Stimulated activated CD8-positive, alpha-beta memory T cell treated with anti-CD3 and anti-CD28 coated beads, Interleukin-7, amount 100 ng/mL, for 48 hours (primary cell): ENCODE data around the gene PLA2G4E.
A peak's percentile ranks its signal among the peaks of the same experiment; 100 is the strongest.

Experiments used
- DNase-seq, 2 donors: peaks; one replicate each; pipeline ENCODE4 v3.0.0-alpha.2; 2020; ENCODE audit warnings: low read depth in 1 of 2; ENCODE audit errors: extremely low read depth in 1 of 2

PLA2G4E gene

DNA sequence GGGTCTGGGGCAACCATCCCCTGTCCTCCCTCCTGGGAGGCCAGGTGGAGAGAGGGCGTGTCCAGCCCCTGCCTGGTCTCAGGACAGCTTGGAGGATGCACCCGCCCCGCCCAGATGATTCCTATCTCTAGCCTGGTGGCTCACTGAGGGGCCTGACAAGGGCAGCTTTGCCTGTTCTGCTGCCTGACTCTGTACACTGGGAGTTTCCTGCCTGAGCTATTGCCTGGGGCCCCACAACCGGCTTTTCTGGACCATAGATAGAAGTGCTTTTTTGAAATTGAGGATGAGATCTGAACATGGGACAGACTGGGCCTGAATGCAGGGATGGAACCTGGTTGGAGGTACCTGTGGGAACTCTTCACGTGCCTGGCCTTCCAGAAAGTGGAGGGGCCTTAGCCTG, 751 bp upstream of the PLA2G4E start:
- no peak for DNase-seq

DNA sequence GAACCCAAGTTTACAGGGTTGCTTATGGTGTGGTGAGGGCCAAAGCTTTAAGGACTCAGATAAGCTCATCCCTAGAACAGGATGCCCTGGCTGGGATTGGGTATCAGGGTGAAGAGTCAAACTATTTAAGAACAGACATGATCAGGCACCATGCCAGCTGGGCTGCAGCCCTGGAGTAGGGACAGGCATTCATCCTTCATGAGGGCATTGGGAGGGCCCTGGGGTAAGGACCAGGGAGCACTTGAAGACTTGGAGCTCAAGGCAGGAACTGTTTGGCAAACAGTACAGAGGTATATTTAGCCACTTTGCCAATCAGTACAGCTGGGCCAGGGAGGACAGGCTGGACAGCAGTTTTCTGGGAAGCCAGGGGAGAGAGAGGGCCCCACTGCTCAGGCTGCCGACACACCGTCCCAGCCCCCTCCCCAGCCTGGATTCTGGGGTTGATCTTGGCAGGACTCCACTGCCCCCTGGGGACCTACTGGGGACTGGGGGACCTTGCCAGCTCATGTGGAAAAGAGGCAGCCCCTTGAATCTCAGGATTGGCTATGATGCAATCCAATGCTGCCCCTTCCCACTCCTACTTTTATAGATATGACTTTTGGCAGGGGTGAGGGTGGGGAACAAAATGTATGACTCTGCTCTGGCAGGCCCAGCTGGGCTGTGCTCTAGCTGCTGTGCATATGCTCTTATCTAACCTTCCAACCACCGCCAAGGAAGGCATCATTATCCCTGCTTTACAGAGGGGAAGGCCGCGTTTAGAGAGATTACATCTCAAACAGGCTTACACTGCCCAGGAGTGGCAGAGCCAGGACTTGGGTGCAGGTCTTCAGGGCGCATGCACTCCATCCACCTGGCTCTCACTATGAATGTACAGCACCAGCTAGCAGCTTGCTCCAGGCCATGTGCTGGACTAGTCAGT, 2.3 kb downstream of the PLA2G4E start:
- no peak for DNase-seq

GRCh38 chr15:42016971-42017370, 3.9 kb downstream of the PLA2G4E start:
- no peak for DNase-seq

DNA sequence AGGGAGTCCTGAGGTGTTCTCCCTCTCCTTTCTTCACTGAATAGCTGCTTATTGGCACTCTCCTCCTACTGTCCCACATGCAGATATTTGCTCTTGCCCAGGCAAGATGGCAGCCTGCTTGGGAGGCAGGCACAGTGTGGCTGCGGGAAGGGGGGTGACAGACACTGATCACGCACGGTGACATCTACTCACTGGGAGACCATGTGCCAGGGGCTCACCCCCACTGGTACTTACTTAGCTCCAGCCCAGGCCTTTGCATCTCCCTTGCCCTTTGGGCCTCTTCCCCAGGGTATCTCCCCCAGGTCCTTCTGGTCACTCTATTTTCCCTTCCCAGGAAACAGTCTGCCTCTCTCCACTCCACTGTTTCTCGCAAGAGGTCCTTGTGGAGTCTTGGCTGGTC, 6.4 kb downstream of the PLA2G4E start:
- no peak for DNase-seq

DNA sequence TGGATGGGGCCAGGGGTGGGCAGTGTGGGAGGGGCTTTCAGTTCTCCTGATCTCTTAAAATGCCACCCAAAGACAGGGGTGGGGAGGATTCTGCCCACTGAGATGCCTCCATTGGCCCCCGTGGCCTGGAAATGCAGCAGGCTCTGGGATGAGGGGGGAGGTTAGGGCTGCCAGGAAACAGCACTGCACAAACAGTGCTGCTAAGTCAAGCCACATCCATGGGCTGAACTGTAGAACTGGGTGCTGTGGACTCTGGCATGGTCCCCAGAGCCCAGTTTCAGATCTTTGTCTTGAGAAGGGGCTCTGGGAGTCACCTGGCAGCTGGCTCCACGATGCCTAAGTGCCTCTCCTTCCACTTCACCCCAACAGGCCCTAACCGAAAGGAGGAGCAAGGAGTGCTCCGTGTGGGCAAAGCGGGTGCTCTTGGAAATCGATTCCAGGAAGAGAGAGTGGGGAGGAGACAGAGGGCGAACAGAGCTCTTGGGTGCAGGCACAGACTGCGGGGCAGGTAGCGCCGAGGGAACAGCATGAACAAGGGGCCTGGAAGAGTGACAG, 7.8 kb downstream of the PLA2G4E start:
- no peak for DNase-seq

DNA sequence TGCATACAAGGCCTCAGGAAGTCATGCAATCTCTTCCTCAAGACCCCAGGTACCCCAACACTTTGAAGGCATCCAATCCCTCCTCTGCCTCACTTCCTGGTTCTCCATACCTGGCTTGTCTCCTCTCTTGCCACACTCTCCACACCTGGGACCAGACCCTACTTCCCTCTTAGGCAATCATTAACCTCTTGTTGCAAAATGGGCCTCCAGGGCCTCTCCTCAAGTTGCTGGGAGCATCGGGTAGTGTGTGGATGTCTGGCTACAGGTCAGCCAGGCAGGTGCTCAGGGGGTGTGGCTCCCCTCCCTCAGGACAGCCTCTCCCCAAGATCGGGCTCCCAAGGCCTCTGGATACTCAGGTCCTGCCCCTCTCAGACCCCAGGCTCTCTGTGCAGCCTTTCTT, 8.6 kb downstream of the PLA2G4E start:
- no peak for DNase-seq

GRCh38 chr15:42011074-42011473, 9.8 kb downstream of the PLA2G4E start:
- no peak for DNase-seq

DNA sequence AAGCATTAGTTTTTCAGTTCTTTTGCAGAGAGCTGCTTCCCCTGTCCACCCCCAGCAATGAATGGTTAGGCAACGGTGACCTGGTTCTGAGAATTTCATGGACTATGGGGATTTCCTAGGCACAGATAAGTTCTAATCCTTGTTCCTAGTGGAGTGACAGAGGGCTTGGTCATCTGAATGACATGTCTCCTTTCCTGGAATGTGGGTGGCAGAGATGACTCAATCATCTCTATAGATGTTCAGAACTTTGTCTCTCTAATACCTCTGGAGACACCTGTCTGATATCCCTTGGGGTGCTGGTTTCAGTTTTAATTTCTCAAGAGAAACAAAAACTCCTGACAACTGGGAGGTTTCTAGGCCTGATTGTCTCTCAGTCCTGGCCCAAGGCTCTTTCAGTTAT, 10.4 kb downstream of the PLA2G4E start:
- peak in 1 of 2 donors; percentile 27 for DNase-seq

- no peak for DNase-seq
Observed at GRCh38 chr15:42009474-42009873, 11.4 kb downstream of the PLA2G4E start.

DNA sequence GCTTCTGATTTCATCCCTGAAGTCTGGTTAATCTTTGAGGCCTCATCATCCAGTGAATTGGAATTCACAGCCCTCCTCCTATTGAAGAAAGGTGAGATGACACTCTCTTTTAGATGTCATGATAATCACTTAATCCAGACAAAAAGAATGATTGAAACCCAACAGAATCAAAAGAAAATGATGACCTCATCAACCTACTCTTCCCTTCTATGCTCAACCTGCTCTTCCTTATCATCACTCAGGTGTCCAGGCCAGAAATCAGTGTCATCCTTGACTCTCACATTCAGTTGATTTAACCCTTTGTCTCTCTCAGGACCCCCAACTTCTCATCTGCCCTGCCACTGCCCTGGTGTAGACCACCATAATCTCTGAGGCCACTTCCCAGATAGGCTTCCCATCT, 11.8 kb downstream of the PLA2G4E start:
- DNase-seq: no peak

DNA sequence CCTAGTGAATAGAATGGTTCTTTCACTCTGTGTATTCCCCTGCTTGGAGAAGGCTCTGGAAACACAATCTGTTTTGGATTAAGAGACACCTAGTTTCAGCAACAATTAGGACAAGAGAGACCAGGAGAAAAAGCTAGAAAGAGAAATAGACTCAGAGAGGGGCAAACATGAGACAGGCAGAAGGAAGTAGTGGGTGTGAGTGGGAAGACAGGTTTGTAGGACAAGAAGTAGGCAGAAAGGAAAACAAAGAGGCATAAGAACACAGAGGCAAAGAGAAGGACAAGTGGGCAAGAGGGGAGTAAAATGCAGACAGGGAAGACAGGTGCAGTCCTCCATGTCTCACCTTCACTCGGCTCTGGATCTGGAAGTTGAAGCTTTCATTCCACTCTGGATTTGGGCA, 13.5 kb downstream of the PLA2G4E start:
- no peak for DNase-seq

GRCh38 chr15:42002333-42002732, 18.5 kb downstream of the PLA2G4E start:
- DNase-seq: no peak

GRCh38 chr15:42001236-42001635, 19.6 kb downstream of the PLA2G4E start:
- no peak for DNase-seq

GRCh38 chr15:41999290-42000285, 21.3 kb downstream of the PLA2G4E start:
- DNase-seq: no peak

- no peak for DNase-seq
Observed at GRCh38 chr15:41997845-41998244, 23.0 kb downstream of the PLA2G4E start.

- DNase-seq: no peak
Observed at GRCh38 chr15:41996921-41997592, 23.8 kb downstream of the PLA2G4E start.

GRCh38 chr15:41996376-41996775, 24.5 kb downstream of the PLA2G4E start:
- DNase-seq: no peak

GRCh38 chr15:41995476-41995855, 25.4 kb downstream of the PLA2G4E start:
- DNase-seq: no peak

DNA sequence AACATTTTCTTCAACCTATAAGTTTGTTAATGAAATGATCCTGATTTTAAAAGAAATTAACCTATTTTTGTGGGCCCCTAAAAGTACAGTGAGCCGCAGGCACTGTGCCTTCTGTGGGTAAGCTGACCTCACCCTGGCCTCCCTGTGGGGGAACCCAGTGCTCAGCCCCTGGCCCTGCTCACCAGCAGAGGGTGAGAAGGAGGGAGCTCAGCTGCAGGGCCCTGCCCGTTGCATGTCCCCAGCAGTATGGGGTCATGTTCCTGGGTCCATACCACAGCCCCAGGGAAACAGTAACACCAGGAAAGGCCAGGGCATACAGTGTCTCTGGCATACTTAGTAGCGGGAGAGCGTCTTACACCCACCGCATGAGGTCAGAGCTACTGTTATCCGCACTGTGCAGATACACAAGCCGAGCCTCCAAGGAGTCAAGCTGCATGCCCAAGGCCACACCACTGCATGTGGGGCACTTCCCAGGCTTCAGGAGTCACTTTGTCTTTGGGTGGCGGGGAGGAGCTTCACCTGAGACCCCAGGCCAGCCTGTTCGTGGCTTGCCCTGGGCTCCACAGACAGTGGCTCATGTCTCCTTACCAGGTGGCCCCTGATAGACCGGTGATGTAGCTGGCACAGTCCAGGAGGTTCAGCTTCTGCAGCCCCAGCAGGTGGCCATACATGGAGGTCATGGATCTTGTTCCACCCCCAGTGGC, 25.9 kb downstream of the PLA2G4E start:
- DNase-seq: no peak

GRCh38 chr15:41994171-41994650, 26.6 kb downstream of the PLA2G4E start:
- no peak for DNase-seq
